ENCODE results near the gene MYBPC3. TPM values are rescaled to one million over a fixed set of nuclear protein-coding genes. Genes with fewer than 3 reads are reported as not detected.

MYBPC3 gene
- total RNA-seq, 1 experiment from 2014 or later = not detected

- H3K9me3 Mint-ChIP-seq (ENCODE audit: low read depth, unreplicated experiment) = no peaks in the 10 kb centered on the region
- H3K4me1 Mint-ChIP-seq (ENCODE audit: low read depth, unreplicated experiment) = no peaks in the 10 kb centered on the region
- no peak overlapping the region for H3K27ac Mint-ChIP-seq (ENCODE audit: unreplicated experiment)
- TF ChIP-seq, protein P1, sequence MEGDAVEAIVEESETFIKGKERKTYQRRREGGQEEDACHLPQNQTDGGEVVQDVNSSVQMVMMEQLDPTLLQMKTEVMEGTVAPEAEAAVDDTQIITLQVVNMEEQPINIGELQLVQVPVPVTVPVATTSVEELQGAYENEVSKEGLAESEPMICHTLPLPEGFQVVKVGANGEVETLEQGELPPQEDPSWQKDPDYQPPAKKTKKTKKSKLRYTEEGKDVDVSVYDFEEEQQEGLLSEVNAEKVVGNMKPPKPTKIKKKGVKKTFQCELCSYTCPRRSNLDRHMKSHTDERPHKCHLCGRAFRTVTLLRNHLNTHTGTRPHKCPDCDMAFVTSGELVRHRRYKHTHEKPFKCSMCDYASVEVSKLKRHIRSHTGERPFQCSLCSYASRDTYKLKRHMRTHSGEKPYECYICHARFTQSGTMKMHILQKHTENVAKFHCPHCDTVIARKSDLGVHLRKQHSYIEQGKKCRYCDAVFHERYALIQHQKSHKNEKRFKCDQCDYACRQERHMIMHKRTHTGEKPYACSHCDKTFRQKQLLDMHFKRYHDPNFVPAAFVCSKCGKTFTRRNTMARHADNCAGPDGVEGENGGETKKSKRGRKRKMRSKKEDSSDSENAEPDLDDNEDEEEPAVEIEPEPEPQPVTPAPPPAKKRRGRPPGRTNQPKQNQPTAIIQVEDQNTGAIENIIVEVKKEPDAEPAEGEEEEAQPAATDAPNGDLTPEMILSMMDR (IDR thresholded peaks at IDR 0.05; ENCODE audit: unreplicated experiment) = no peak
- CTCF ChIA-PET = no interaction called here
- intact Hi-C loops (cut with micrococcal nuclease; ENCODE audit: unreplicated experiment) = no loop called here
- H3K4me3 Mint-ChIP-seq (ENCODE audit: low read depth, unreplicated experiment) = no peak overlapping the region
- peaks cover 8% of the 10 kb centered on the region for H3K27me3 Mint-ChIP-seq (ENCODE audit: unreplicated experiment)
- H3K36me3 Mint-ChIP-seq (ENCODE audit: insufficient read depth, unreplicated experiment) = no peaks in the 10 kb centered on the region
- no TSS peak for BruUV-seq (replicated peaks)
- no peak for DNase-seq
These were observed 41.5 kb upstream of the MYBPC3 start for GRCh38 chr11:47394050-47394321.

- TF ChIP-seq, protein P1 (IDR thresholded peaks at IDR 0.05; ENCODE audit: unreplicated experiment) = no peak
- no peak for DNase-seq
- H3K36me3 Mint-ChIP-seq (ENCODE audit: insufficient read depth, unreplicated experiment) = no peaks in the 10 kb centered on the region
- CTCF ChIA-PET = no interaction called here
- intact Hi-C loops (cut with micrococcal nuclease; ENCODE audit: unreplicated experiment) = no loop called here
- no peaks in the 10 kb centered on the region for H3K9me3 Mint-ChIP-seq (ENCODE audit: low read depth, unreplicated experiment)
- no peaks in the 10 kb centered on the region for H3K4me1 Mint-ChIP-seq (ENCODE audit: low read depth, unreplicated experiment)
- no TSS peak for BruUV-seq (replicated peaks)
- no peak overlapping the region for H3K27ac Mint-ChIP-seq (ENCODE audit: unreplicated experiment)
- H3K27me3 Mint-ChIP-seq (ENCODE audit: unreplicated experiment) = peaks cover 8% of the 10 kb centered on the region
- H3K4me3 Mint-ChIP-seq (ENCODE audit: low read depth, unreplicated experiment) = no peak overlapping the region
These were observed 40.9 kb upstream of the MYBPC3 start for GRCh38 chr11:47393163-47394049.

GRCh38 chr11:47392546-47393162 lies 40.2 kb upstream of the MYBPC3 start:
- no peaks in the 10 kb centered on the region for H3K4me1 Mint-ChIP-seq (ENCODE audit: low read depth, unreplicated experiment)
- DNase-seq = no peak
- TF ChIP-seq, protein P1 (IDR thresholded peaks at IDR 0.05; ENCODE audit: unreplicated experiment) = no peak
- intact Hi-C loops (cut with micrococcal nuclease; ENCODE audit: unreplicated experiment) = no loop called here
- no peak overlapping the region for H3K4me3 Mint-ChIP-seq (ENCODE audit: low read depth, unreplicated experiment)
- no peaks in the 10 kb centered on the region for H3K9me3 Mint-ChIP-seq (ENCODE audit: low read depth, unreplicated experiment)
- H3K27ac Mint-ChIP-seq (ENCODE audit: unreplicated experiment) = no peak overlapping the region
- no TSS peak for BruUV-seq (replicated peaks)
- H3K27me3 Mint-ChIP-seq (ENCODE audit: unreplicated experiment) = peaks cover 8% of the 10 kb centered on the region
- no peaks in the 10 kb centered on the region for H3K36me3 Mint-ChIP-seq (ENCODE audit: insufficient read depth, unreplicated experiment)
- CTCF ChIA-PET = interaction anchor here (0.7 to 0.8 kb wide), 2 partner anchors 22 to 259 kb away, joined by 3 to 4 read pairs; no protein-coding TSS in a partner anchor

- CTCF ChIA-PET = interaction anchor here (0.7 to 0.8 kb wide), 2 partner anchors 21 to 259 kb away, joined by 3 to 4 read pairs; no protein-coding TSS in a partner anchor
- H3K27ac Mint-ChIP-seq (ENCODE audit: unreplicated experiment) = no peak overlapping the region
- BruUV-seq (replicated peaks) = no TSS peak
- H3K4me3 Mint-ChIP-seq (ENCODE audit: low read depth, unreplicated experiment) = no peak overlapping the region
- no peaks in the 10 kb centered on the region for H3K36me3 Mint-ChIP-seq (ENCODE audit: insufficient read depth, unreplicated experiment)
- H3K9me3 Mint-ChIP-seq (ENCODE audit: low read depth, unreplicated experiment) = no peaks in the 10 kb centered on the region
- TF ChIP-seq, protein P1 (IDR thresholded peaks at IDR 0.05; ENCODE audit: unreplicated experiment) = no peak
- DNase-seq = no peak
- H3K4me1 Mint-ChIP-seq (ENCODE audit: low read depth, unreplicated experiment) = no peaks in the 10 kb centered on the region
- intact Hi-C loops (cut with micrococcal nuclease; ENCODE audit: unreplicated experiment) = no loop called here
- H3K27me3 Mint-ChIP-seq (ENCODE audit: unreplicated experiment) = peaks cover 8% of the 10 kb centered on the region
These were observed 39.4 kb upstream of the MYBPC3 start for GRCh38 chr11:47391711-47392432.

Data from Calu3 (cell line).